WI38 (cell line): ENCODE data around the gene ITGB2.

Experiments
- H3K4me3 ChIP-seq: 2 replicates; pipeline ENCODE4 v1.5.1; 2011; ENCODE audit warnings: low read depth, mild to moderate bottlenecking, control low read depth, low read length
- CTCF ChIP-seq: IDR thresholded peaks from 2 replicates; pipeline ENCODE4 v1.5.1; 2012; ENCODE audit warnings: low read depth, mild to moderate bottlenecking, control low read depth, low read length

Gene ITGB2

GRCh38 chr21:44921928-44922327, 1.2 kb upstream of the ITGB2 start:
- no peak overlapping the region for H3K4me3 ChIP-seq

GRCh38 chr21:44919913-44920693, 596 bp downstream of the ITGB2 start:
- no peak overlapping the region for H3K4me3 ChIP-seq
- TF ChIP-seq CTCF = no peak

More at GRCh38 chr21:44921928-44922327, 1.2 kb upstream of the ITGB2 start:
- TF ChIP-seq CTCF = no peak

- no peak for TF ChIP-seq CTCF
- no peak overlapping the region for H3K4me3 ChIP-seq
These were observed 1.4 kb downstream of the ITGB2 start for GRCh38 chr21:44919111-44919912.

GRCh38 chr21:44918581-44919033, 2.1 kb downstream of the ITGB2 start:
- TF ChIP-seq CTCF = no peak
- no peak overlapping the region for H3K4me3 ChIP-seq

- H3K4me3 ChIP-seq = no peak overlapping the region
- no peak for TF ChIP-seq CTCF
These were observed 2.6 kb downstream of the ITGB2 start for GRCh38 chr21:44918107-44918470.

- TF ChIP-seq CTCF = no peak
- H3K4me3 ChIP-seq = no peak overlapping the region
These were observed 3.1 kb downstream of the ITGB2 start for GRCh38 chr21:44917446-44918106.
